GM23338 (cell line): ENCODE data around the gene UBL7. TPM values are rescaled to one million over a fixed set of nuclear protein-coding genes. Genes with fewer than 3 reads are reported as not detected.

Experiments used
- ATAC-seq: fragments of 200-7000 bp; cut with Tn5 transposase; 3 replicates; pipeline ENCODE4 v1.9.1; 2020
- DNase-seq: peaks from one replicate; pipeline ENCODE4 v3.0.0-alpha.2; 2015; ENCODE audit warnings: low spot score
- H2AFZ ChIP-seq: fragments of 200-600 bp; sonication (generic); 2 replicates; pipeline ENCODE4 v1.8.0; 2016; ENCODE audit warnings: antibody characterized with exemption, mild to moderate bottlenecking, moderate library complexity
- H3F3A ChIP-seq: fragments of 200-600 bp; sonication (generic); replicated peaks from 2 replicates; pipeline ENCODE4 v1.8.0; 2017; ENCODE audit warnings: antibody characterized with exemption, mixed run types, low read depth
- H3K27ac ChIP-seq: fragments of 200-600 bp; sonication (generic); 2 replicates; pipeline ENCODE4 v1.6.1; 2016; ENCODE audit warnings: low read depth
- H3K27me3 ChIP-seq: fragments of 200-600 bp; sonication (generic); 2 replicates; pipeline ENCODE4 v1.8.0; 2016; ENCODE audit warnings: mild to moderate bottlenecking, mixed run types, moderate library complexity; ENCODE audit not compliant: insufficient read depth
- H3K36me3 ChIP-seq: fragments of 200-600 bp; sonication (generic); 2 replicates; pipeline ENCODE4 v1.8.0; 2016; ENCODE audit warnings: mild to moderate bottlenecking; ENCODE audit not compliant: insufficient read depth
- H3K4me1 ChIP-seq: fragments of 200-600 bp; sonication (generic); 2 replicates; pipeline ENCODE4 v1.8.0; 2016; ENCODE audit warnings: mild to moderate bottlenecking, moderate library complexity; ENCODE audit not compliant: insufficient read depth
- H3K4me2 ChIP-seq: fragments of 200-600 bp; sonication (generic); 2 replicates; pipeline ENCODE4 v1.7.1; 2017; ENCODE audit warnings: mixed run types
- H3K4me3 ChIP-seq: fragments of 200-600 bp; sonication (generic); 2 replicates; pipeline ENCODE4 v1.6.1; 2016; ENCODE audit warnings: mixed run types
- H3K79me2 ChIP-seq: fragments of 200-600 bp; sonication (generic); replicated peaks from 2 replicates; pipeline ENCODE4 v1.8.0; 2017; ENCODE audit warnings: mild to moderate bottlenecking; ENCODE audit not compliant: insufficient read depth
- H3K9me2 ChIP-seq: fragments of 200-600 bp; sonication (generic); 2 replicates; pipeline ENCODE4 v1.8.0; 2017; ENCODE audit not compliant: insufficient read depth
- H4K20me1 ChIP-seq: fragments of 200-600 bp; sonication (generic); replicated peaks from 2 replicates; pipeline ENCODE4 v1.8.0; 2017; ENCODE audit warnings: mild to moderate bottlenecking; ENCODE audit not compliant: insufficient read depth
- H3K27ac Mint-ChIP-seq: 2 replicates; pipeline ENCODE4 v1.8.0; 2020; ENCODE audit warnings: inconsistent platforms, mild to moderate bottlenecking, moderate library complexity, mixed read lengths
- H3K27me3 Mint-ChIP-seq: 3 replicates; pipeline ENCODE4 v1.8.0; 2022; ENCODE audit warnings: low read depth, mild to moderate bottlenecking, moderate library complexity, mixed read lengths, inconsistent platforms; ENCODE audit not compliant: insufficient read depth, poor library complexity
- H3K36me3 Mint-ChIP-seq: 3 replicates; pipeline ENCODE4 v1.8.0; 2021; ENCODE audit warnings: low read depth, mild to moderate bottlenecking, inconsistent platforms, moderate library complexity, mixed read lengths
- H3K4me1 Mint-ChIP-seq: 3 replicates; pipeline ENCODE4 v1.8.0; 2020; ENCODE audit warnings: mild to moderate bottlenecking, inconsistent platforms, mixed read lengths
- H3K4me3 Mint-ChIP-seq: 3 replicates; pipeline ENCODE4 v1.8.0; 2021; ENCODE audit warnings: moderate library complexity, mild to moderate bottlenecking, inconsistent platforms, mixed read lengths
- H3K9me3 Mint-ChIP-seq: 3 replicates; pipeline ENCODE4 v1.8.0; 2020; ENCODE audit warnings: moderate library complexity, mild to moderate bottlenecking, inconsistent platforms, mixed read lengths
- EZH2 ChIP-seq: fragments of 200-600 bp; sonication (generic); IDR thresholded peaks from one replicate; pipeline ENCODE4 v1.8.0; 2017; ENCODE audit warnings: antibody characterized with exemption, mild to moderate bottlenecking, low read depth; ENCODE audit not compliant: unreplicated experiment
- EZH2phosphoT487 ChIP-seq: fragments of 200-600 bp; sonication (generic); IDR thresholded peaks from one replicate; pipeline ENCODE4 v1.8.1; 2018; ENCODE audit warnings: antibody characterized with exemption; ENCODE audit not compliant: unreplicated experiment
- JUNB ChIP-seq: IDR thresholded peaks from one replicate; pipeline ENCODE4 v1.6.1; 2016; ENCODE audit warnings: antibody characterized with exemption; ENCODE audit not compliant: unreplicated experiment
- NANOG ChIP-seq: IDR thresholded peaks from 2 replicates; pipeline ENCODE4 v1.6.1; 2016; ENCODE audit warnings: antibody characterized with exemption, borderline replicate concordance
- POLR2AphosphoS5 ChIP-seq: IDR thresholded peaks from 2 replicates; pipeline ENCODE4 v1.6.1; 2016; ENCODE audit warnings: antibody characterized with exemption, low read depth
- REST ChIP-seq: IDR thresholded peaks from one replicate; pipeline ENCODE4 v1.6.1; 2018; ENCODE audit warnings: antibody characterized with exemption; ENCODE audit not compliant: unreplicated experiment
- STAT1 ChIP-seq: IDR thresholded peaks from one replicate; pipeline ENCODE4 v1.6.1; 2016; ENCODE audit warnings: antibody characterized with exemption; ENCODE audit not compliant: unreplicated experiment
- ZNF114 ChIP-seq: fragments of 250-450 bp; sonication (Bioruptor Pico); IDR thresholded peaks from 2 replicates; pipeline ENCODE4 v1.5.0; 2020; ENCODE audit warnings: mild to moderate bottlenecking, moderate library complexity
- polyA plus RNA-seq: library from polyadenylated mRNA; unstranded; fragments of >200 nt; fragmentation: Nextera tagmentation; extraction: Ambion mirVana; gene quantifications from 2 replicates; pipeline ENCODE4 v1.2.1, GENCODE V29; 2016
- total RNA-seq: library from RNA; depleted of rRNA; stranded (reverse); fragments of >200 nt; shearing (Covaris generic); gene quantifications from 2 replicates; pipeline ENCODE4 v1.2.3, GENCODE V29; 2014
- TF ChIP-seq, protein P1 (sequence below), 2 experiments: fragments of 200-600 bp in 1 of 2; sonication (generic) in 1 of 2; conservative IDR thresholded peaks; 2 replicates each; pipeline versions ENCODE4 v1.5.1 to v1.6.1; 2016 to 2017; ENCODE audit warnings: antibody characterized with exemption in 2 of 2, low read depth in 2 of 2, mild to moderate bottlenecking in 2 of 2, moderate library complexity in 1 of 2
- TF ChIP-seq, protein P2 (sequence below): IDR thresholded peaks from 2 replicates; pipeline ENCODE4 v1.6.1; 2016; ENCODE audit warnings: antibody characterized with exemption

UBL7 gene
- total and polyA plus RNA-seq, 2 experiments from 2014 or later = 73.7 to 99.2 TPM

DNA sequence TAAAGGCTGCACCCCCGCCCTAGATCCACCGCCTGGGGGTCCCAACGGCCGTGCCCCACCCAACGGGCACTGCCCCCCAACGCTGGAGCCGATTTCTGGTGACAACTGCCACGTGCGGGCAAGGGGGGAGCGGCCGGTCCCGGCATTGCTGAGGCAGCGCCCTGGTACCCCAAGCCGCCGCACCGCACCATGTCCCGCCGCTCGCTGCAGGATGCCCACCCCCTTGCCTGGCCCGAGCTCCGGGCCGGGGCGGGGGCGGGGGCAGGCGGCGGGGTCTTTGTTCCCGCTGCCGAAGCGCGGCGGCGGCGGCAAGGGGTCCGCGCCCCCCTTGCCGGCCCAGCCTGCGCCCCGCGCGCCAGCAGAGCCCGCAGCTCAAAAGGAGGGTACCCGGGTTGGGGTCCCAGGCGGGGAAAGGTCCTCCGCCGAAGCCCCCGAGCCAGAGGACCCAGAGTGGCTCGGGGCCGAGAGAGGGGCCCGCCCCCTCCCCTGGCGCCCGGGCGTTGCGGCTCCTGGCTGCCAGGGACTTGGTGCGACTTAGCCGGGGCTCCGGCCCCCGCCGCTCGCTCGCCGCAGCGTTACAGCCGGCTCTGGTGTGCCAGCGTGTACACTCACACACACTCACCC, 27.9 kb downstream of the UBL7 start (continued):
- TF ChIP-seq REST (no peak), EZH2phosphoT487 (no peak), STAT1 (no peak), POLR2AphosphoS5 (no peak), JUNB (no peak), NANOG (no peak), EZH2 (no peak)
- TF ChIP-seq, protein P1, sequence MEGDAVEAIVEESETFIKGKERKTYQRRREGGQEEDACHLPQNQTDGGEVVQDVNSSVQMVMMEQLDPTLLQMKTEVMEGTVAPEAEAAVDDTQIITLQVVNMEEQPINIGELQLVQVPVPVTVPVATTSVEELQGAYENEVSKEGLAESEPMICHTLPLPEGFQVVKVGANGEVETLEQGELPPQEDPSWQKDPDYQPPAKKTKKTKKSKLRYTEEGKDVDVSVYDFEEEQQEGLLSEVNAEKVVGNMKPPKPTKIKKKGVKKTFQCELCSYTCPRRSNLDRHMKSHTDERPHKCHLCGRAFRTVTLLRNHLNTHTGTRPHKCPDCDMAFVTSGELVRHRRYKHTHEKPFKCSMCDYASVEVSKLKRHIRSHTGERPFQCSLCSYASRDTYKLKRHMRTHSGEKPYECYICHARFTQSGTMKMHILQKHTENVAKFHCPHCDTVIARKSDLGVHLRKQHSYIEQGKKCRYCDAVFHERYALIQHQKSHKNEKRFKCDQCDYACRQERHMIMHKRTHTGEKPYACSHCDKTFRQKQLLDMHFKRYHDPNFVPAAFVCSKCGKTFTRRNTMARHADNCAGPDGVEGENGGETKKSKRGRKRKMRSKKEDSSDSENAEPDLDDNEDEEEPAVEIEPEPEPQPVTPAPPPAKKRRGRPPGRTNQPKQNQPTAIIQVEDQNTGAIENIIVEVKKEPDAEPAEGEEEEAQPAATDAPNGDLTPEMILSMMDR (conservative IDR thresholded peaks at IDR 0.05; ENCODE audit: low read depth in 2 of 2) = no peak

DNA sequence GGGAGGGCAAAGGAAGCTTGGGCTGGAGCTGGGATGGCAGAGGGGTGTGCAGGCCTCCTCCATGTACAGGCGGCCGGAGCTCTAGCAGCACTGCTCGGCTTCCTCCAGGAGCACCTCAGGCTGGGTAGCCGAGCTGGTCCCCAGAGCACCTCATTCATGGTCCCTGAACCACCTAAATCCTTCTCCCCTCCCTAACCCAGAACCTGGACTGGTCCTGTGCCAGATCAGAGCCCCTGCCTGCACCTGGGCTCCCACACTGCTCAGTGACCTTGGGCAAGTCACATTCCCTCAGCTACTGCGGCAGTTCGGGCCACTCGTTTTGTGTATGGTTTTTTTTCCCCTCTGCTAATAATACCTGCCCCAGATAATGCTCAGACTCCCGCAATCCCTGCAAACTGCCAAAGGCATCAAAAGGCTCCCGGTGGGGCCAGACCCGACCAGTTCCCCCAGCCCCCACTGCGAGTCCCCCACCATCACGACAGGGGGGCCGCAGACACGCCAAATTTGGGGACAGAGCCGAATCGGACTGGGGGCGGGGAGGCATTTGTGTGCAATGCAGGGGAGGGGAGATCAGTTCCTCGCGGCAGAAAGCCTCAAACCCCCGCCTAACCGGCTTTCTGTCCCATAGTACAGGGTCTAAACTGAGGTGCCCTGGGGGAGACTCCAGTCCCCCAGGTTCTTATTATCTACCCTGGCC, 28.5 kb downstream of the UBL7 start:
- H2AFZ ChIP-seq = peak overlapping the region; percentile 85; the same call in 1 of the 2 replicates
- H3K4me3 ChIP-seq = peak overlapping the region; percentile 85
- no peaks in the 10 kb centered on the region for H3K36me3 ChIP-seq
- H3K27ac ChIP-seq = no peak overlapping the region
- H3K9me2 ChIP-seq = no peaks in the 10 kb centered on the region
- peaks cover 28% of the 10 kb centered on the region for H3K27me3 Mint-ChIP-seq
- ATAC-seq = peak; percentile 1; the same call in 2 of the 3 replicates
- TF ChIP-seq EZH2 (no peak), STAT1 (no peak), ZNF114 (CRISPR knock-in tag) (no peak), EZH2phosphoT487 (no peak)
- TF ChIP-seq, protein P2, sequence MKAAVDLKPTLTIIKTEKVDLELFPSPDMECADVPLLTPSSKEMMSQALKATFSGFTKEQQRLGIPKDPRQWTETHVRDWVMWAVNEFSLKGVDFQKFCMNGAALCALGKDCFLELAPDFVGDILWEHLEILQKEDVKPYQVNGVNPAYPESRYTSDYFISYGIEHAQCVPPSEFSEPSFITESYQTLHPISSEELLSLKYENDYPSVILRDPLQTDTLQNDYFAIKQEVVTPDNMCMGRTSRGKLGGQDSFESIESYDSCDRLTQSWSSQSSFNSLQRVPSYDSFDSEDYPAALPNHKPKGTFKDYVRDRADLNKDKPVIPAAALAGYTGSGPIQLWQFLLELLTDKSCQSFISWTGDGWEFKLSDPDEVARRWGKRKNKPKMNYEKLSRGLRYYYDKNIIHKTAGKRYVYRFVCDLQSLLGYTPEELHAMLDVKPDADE = no peak
- TF ChIP-seq, protein P1 (conservative IDR thresholded peaks at IDR 0.05; ENCODE audit: low read depth in 2 of 2) = no peak
- no peak overlapping the region for H3K27ac Mint-ChIP-seq
- H3K27me3 ChIP-seq = peaks cover 10% of the 10 kb centered on the region
- DNase-seq = no peak
- H3K36me3 Mint-ChIP-seq = no peaks in the 10 kb centered on the region; the same call in 2 of the 3 replicates
- no peaks in the 10 kb centered on the region for H3F3A ChIP-seq
- peaks cover 42% of the 10 kb centered on the region for H3K4me1 Mint-ChIP-seq
- peaks cover 24% of the 10 kb centered on the region for H3K79me2 ChIP-seq
- H3K9me3 Mint-ChIP-seq = no peaks in the 10 kb centered on the region
- H3K4me3 Mint-ChIP-seq = peak overlapping the region; percentile 63
- H3K4me2 ChIP-seq = peak overlapping the region; percentile 86
- H3K4me1 ChIP-seq = peaks cover 22% of the 10 kb centered on the region
- peaks cover 8% of the 10 kb centered on the region for H4K20me1 ChIP-seq
